Spleen (tissue), 11 donors: ENCODE measurements around the gene CEP72. TPM values are rescaled to one million over a fixed set of nuclear protein-coding genes. Genes with fewer than 3 reads are reported as not detected.

Experiments
- DNase-seq: peaks from one replicate; pipeline ENCODE4 v3.0.0-alpha.2; 2020
- H3K27ac ChIP-seq, 8 donors: fragments of 200-600 bp; sonication (generic) in 7 of 8; 1 replicate in 4 of 8; 2 replicates in 4 of 8; pipeline versions ENCODE4 v1.5.0 to v1.8.0; 2016 to 2021; ENCODE audit warnings: inconsistent platforms in 4 of 8, mild to moderate bottlenecking in 4 of 8, moderate library complexity in 1 of 8
- H3K27me3 ChIP-seq, 7 donors: fragments of 200-600 bp; sonication (generic) in 6 of 7; replicated peaks in 1 of 7; 1 replicate in 4 of 7; 2 replicates in 3 of 7; pipeline versions ENCODE4 v1.5.0 to v1.8.0; 2016 to 2021; ENCODE audit warnings: inconsistent platforms in 3 of 7, mild to moderate bottlenecking in 1 of 7
- H3K36me3 ChIP-seq, 6 donors: fragments of 200-600 bp; sonication (generic) in 5 of 6; 1 replicate in 4 of 6; 2 replicates in 2 of 6; pipeline versions ENCODE4 v1.5.0 to v1.8.0; 2016 to 2021; ENCODE audit warnings: inconsistent platforms in 2 of 6
- H3K4me1 ChIP-seq, 6 donors: fragments of 200-600 bp; sonication (generic) in 5 of 6; 1 replicate in 3 of 6; 2 replicates in 3 of 6; pipeline versions ENCODE4 v1.5.0 to v1.8.0; 2016 to 2021; ENCODE audit warnings: inconsistent platforms in 3 of 6
- H3K4me3 ChIP-seq, 8 donors: fragments of 200-600 bp; sonication (generic) in 7 of 8; 1 replicate in 4 of 8; 2 replicates in 4 of 8; pipeline versions ENCODE4 v1.5.0 to v1.8.0; 2016 to 2021; ENCODE audit warnings: inconsistent platforms in 4 of 8, mild to moderate bottlenecking in 4 of 8, moderate library complexity in 2 of 8
- H3K9me3 ChIP-seq, 8 donors: fragments of 200-600 bp; sonication (generic) in 7 of 8; 1 replicate in 4 of 8; 2 replicates in 4 of 8; pipeline versions ENCODE4 v1.5.0 to v1.8.0; 2016 to 2021; ENCODE audit warnings: inconsistent platforms in 4 of 8
- CTCF ChIP-seq, 11 experiments: fragments of 200-600 bp in 7 of 11; fragments of 450-650 bp in 4 of 11; sonication (generic) in 4 of 11; IDR thresholded peaks in 8 of 11; conservative IDR thresholded peaks in 3 of 11; 1 replicate in 7 of 11; 2 replicates in 4 of 11; pipeline versions ENCODE4 v1.4.0 to v1.8.0; 2016 to 2021; ENCODE audit warnings: antibody characterized with exemption in 11 of 11, inconsistent platforms in 4 of 11, mild to moderate bottlenecking in 1 of 11
- POLR2A ChIP-seq, 3 donors: fragments of 450-650 bp; IDR thresholded peaks; one replicate each; pipeline ENCODE4 v1.5.1; 2017; ENCODE audit warnings: antibody characterized with exemption in 3 of 3, mild to moderate bottlenecking in 1 of 3
- POLR2AphosphoS5 ChIP-seq, 3 donors: sonication (generic); formaldehyde crosslinking; IDR thresholded peaks; one replicate each; pipeline ENCODE4 v1.5.1; 2017; ENCODE audit warnings: antibody characterized with exemption in 3 of 3
- WGBS, 5 donors: extraction: QIAGEN DNeasy Blood & Tissue Kit in 3 of 5; methylation state at CpG; one replicate each; pipeline versions ENCODE4 v1.1.5 to v1.1.7; 2013 to 2018; 5-methylcytosine and 5-hydroxymethylcytosine counted together
- intact Hi-C: fragments of 100-400 bp; cut with DNase I; formaldehyde crosslinking; loops from one replicate; pipeline ENCODE4 v1.15.0; 2023; ENCODE audit warnings: low total_unique reads
- polyA plus RNA-seq, 3 donors: library from polyadenylated mRNA; stranded (reverse); fragments of 200-250 nt; gene quantifications; one replicate each; pipeline ENCODE4 v1.2.1, GENCODE V29; 2013
- total RNA-seq, 7 donors: library from RNA; depleted of rRNA in 3 of 7; stranded (reverse); fragments of >200 nt in 3 of 7; fragmentation: NEBNext Ultra II Directional in 4 of 7; extraction: Animal tissue kit (Norgen Biotek cat#: 25700) in 4 of 7; gene quantifications; one replicate each; pipeline versions ENCODE4 v1.1.0 to v1.2.1, GENCODE V29; 2016 to 2021
- donor health status: healthy with polysubstance abuse.
- donor health status: DM: no; HTN: no; CAD: no; lungs with moderate emphysema.
- donor health status: DM: no; HTN: no; CAD: no.
- donor health status: Bipolar disorder and iron deficiency.
- donor health status: healthy.
- donor health status: DM: no; HTN: no; CAD: no.
- donor health status: DM: yes; HTN: yes; CAD: no.

CEP72 gene
- total and polyA plus RNA-seq, 10 donors = 2.1 to 13.1 (median 9.0) TPM

DNA sequence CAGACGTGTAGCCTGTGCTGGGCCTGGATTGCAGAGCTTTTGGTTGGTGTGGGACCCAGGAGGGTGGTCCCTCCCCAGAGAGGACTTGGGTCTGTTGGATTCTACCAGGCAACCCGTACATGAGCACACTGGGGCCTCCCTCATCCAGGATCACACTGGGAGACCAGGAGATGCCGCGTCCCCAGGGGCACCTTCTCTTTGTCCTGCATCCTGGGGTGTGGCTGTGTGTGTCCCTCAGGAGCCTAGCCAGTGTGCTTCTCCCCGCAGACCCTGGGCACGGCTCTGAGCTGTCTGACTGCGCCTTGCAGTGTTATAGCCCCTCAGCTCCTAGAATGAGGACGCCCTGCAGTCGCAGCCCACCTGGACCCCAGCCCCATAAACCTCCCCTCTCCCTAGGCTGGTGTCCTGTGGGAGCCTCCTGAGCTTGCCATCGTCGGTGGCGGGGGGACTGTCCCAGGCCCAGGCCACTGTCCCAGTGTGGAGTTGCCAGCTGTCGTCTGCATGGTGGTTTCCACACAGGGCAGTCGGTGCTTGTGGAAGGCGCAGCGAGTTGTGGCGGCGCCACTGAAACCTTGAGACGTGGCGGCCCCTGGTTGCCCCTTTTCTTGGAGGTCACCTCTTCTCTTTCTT is 27.6 kb downstream of the CEP72 start:
- intact Hi-C loops = no loop called here
- TF ChIP-seq POLR2AphosphoS5 (IDR thresholded peaks at IDR 0.05) (no peak), POLR2A (IDR thresholded peaks at IDR 0.05) (no peak), CTCF (IDR thresholded peaks at IDR 0.05 in 8 of 11, conservative IDR thresholded peaks at IDR 0.05 in 3 of 11) (no peak)
- peaks cover 11 to 98% (median 65%) of the 10 kb centered on the region in 6 donors for H3K36me3 ChIP-seq

GRCh38 chr5:640461-641330 is 28.6 kb downstream of the CEP72 start:
- intact Hi-C loops = no loop called here
- Histone ChIP-seq H3K27me3 (no peaks in the 10 kb centered on the region), H3K27ac (no peak overlapping the region), H3K9me3 (peaks cover 0 to 4% (median under 1%) of the 10 kb centered on the region in 8 donors), H3K36me3 (peaks cover 6 to 98% (median 60%) of the 10 kb centered on the region in 6 donors), H3K4me3 (no peak overlapping the region), H3K4me1 (peaks cover 0 to 14% (median 0%) of the 10 kb centered on the region in 6 donors)
- WGBS, 5 donors = 90 to 95% (median 94%) methylated on average over 28 to 35 of the region's 35 CpGs
- no peak for TF ChIP-seq CTCF (IDR thresholded peaks at IDR 0.05 in 8 of 11, conservative IDR thresholded peaks at IDR 0.05 in 3 of 11)
- TF ChIP-seq POLR2A (IDR thresholded peaks at IDR 0.05) = no peak
- no peak for TF ChIP-seq POLR2AphosphoS5 (IDR thresholded peaks at IDR 0.05)
- peak; percentile 68 for DNase-seq

More for the DNA sequence above, 27.6 kb downstream of the CEP72 start:
- peak; percentile 67 for DNase-seq
- 96 to 99% (median 96%) methylated on average over 13 to 20 of the region's 20 CpGs for WGBS, 5 donors
- Histone ChIP-seq H3K27ac (no peak overlapping the region), H3K4me3 (no peak overlapping the region), H3K9me3 (peaks cover 0 to 13% (median 9%) of the 10 kb centered on the region in 8 donors), H3K4me1 (peaks cover 0 to 14% (median 0%) of the 10 kb centered on the region in 6 donors), H3K27me3 (no peaks in the 10 kb centered on the region)

GRCh38 chr5:641331-641765 is 29.2 kb downstream of the CEP72 start:
- DNase-seq = peak; percentile 22
- 84 to 96% (median 91%) methylated on average over 11 to 14 of the region's 14 CpGs for WGBS, 5 donors
- Histone ChIP-seq H3K27me3 (no peaks in the 10 kb centered on the region), H3K36me3 (peaks cover 6 to 98% (median 57%) of the 10 kb centered on the region in 6 donors), H3K9me3 (no peaks in the 10 kb centered on the region), H3K27ac (no peak overlapping the region), H3K4me1 (peaks cover 0 to 14% (median 0%) of the 10 kb centered on the region in 6 donors), H3K4me3 (no peak overlapping the region)
- intact Hi-C loops = no loop called here
- TF ChIP-seq POLR2A (IDR thresholded peaks at IDR 0.05) (no peak), POLR2AphosphoS5 (IDR thresholded peaks at IDR 0.05) (no peak), CTCF (IDR thresholded peaks at IDR 0.05 in 8 of 11, conservative IDR thresholded peaks at IDR 0.05 in 3 of 11) (no peak)

- no peak overlapping the region for H3K27ac ChIP-seq
- no peak overlapping the region for H3K4me3 ChIP-seq
- peaks cover 0 to 14% (median 0%) of the 10 kb centered on the region in 6 donors for H3K4me1 ChIP-seq
- WGBS, 5 donors = 92 to 98% (median 97%) methylated on average over 5 to 14 of the region's 14 CpGs
- intact Hi-C loops = no loop called here
- no peaks in the 10 kb centered on the region for H3K27me3 ChIP-seq
- peaks cover 6 to 98% (median 55%) of the 10 kb centered on the region in 6 donors for H3K36me3 ChIP-seq
- peak; percentile 73 for DNase-seq
- no peaks in the 10 kb centered on the region for H3K9me3 ChIP-seq
- TF ChIP-seq CTCF (IDR thresholded peaks at IDR 0.05 in 8 of 11, conservative IDR thresholded peaks at IDR 0.05 in 3 of 11) = no peak
- TF ChIP-seq POLR2A (IDR thresholded peaks at IDR 0.05) = no peak
- TF ChIP-seq POLR2AphosphoS5 (IDR thresholded peaks at IDR 0.05) = no peak
These were observed 30.3 kb downstream of the CEP72 start for GRCh38 chr5:642481-642880.
